Karpas-422 (cell line): ENCODE results near the gene BCAS3. TPM values are rescaled to one million over a fixed set of nuclear protein-coding genes. Genes with fewer than 3 reads are reported as not detected.

ENCODE experiments used
- DNase-seq: peaks from one replicate; pipeline ENCODE4 v3.0.0-alpha.2; 2015
- H2AFZ ChIP-seq: fragments of 200-600 bp; sonication (generic); 2 replicates; pipeline ENCODE4 v1.6.1; 2014; ENCODE audit warnings: antibody characterized with exemption, low read length, mixed read lengths
- H3K27ac ChIP-seq: fragments of 200-600 bp; sonication (generic); 2 replicates; pipeline ENCODE4 v1.5.1; 2014; ENCODE audit warnings: mild to moderate bottlenecking, low read length, moderate library complexity
- H3K27me3 ChIP-seq: fragments of 200-600 bp; sonication (generic); 2 replicates; pipeline ENCODE4 v1.6.1; 2014; ENCODE audit warnings: low read length, mixed read lengths
- H3K36me3 ChIP-seq: fragments of 200-600 bp; sonication (generic); 2 replicates; pipeline ENCODE4 v1.6.1; 2014; ENCODE audit warnings: low read length, mixed read lengths; ENCODE audit not compliant: insufficient read depth
- H3K4me1 ChIP-seq: fragments of 200-600 bp; sonication (generic); 2 replicates; pipeline ENCODE4 v1.6.1; 2014; ENCODE audit warnings: mild to moderate bottlenecking, low read length, mixed read lengths
- H3K4me2 ChIP-seq: fragments of 200-600 bp; sonication (generic); 2 replicates; pipeline ENCODE4 v1.6.1; 2014; ENCODE audit warnings: low read length, low read depth, mild to moderate bottlenecking; ENCODE audit not compliant: poor library complexity, severe bottlenecking
- H3K4me3 ChIP-seq: fragments of 200-600 bp; sonication (generic); 2 replicates; pipeline ENCODE4 v1.5.1; 2014; ENCODE audit warnings: mild to moderate bottlenecking, antibody characterized with exemption, low read length, mixed read lengths
- H3K79me2 ChIP-seq: fragments of 200-600 bp; sonication (generic); 2 replicates; pipeline ENCODE4 v1.6.1; 2014; ENCODE audit warnings: mild to moderate bottlenecking, low read length, mixed read lengths
- H3K9ac ChIP-seq: fragments of 200-600 bp; sonication (generic); 2 replicates; pipeline ENCODE4 v1.6.0; 2014; ENCODE audit warnings: low read length
- H3K9me2 ChIP-seq: fragments of 200-600 bp; sonication (generic), shearing (Covaris generic); replicated peaks from 2 replicates; pipeline ENCODE4 v1.6.0; 2014; ENCODE audit warnings: mild to moderate bottlenecking, low read length, moderate library complexity; ENCODE audit not compliant: insufficient read depth
- H3K9me3 ChIP-seq: fragments of 300-700, 200-600 bp; sonication (generic); 2 replicates; pipeline ENCODE4 v1.6.1; 2014; ENCODE audit warnings: low read length, mixed read lengths
- H4K20me1 ChIP-seq: fragments of 200-600 bp; sonication (generic); 2 replicates; pipeline ENCODE4 v1.6.1; 2014; ENCODE audit warnings: mild to moderate bottlenecking, antibody characterized with exemption, low read length, low read depth; ENCODE audit not compliant: insufficient read depth
- total RNA-seq: library from RNA; depleted of rRNA; stranded (reverse); fragments of >200 nt; shearing (Covaris generic); gene quantifications from 2 replicates; pipeline ENCODE4 v1.2.3, GENCODE V29; 2014; ENCODE audit warnings: low replicate concordance

Gene BCAS3
- total RNA-seq, 1 experiment from 2014 or later = 42.6 TPM

DNA sequence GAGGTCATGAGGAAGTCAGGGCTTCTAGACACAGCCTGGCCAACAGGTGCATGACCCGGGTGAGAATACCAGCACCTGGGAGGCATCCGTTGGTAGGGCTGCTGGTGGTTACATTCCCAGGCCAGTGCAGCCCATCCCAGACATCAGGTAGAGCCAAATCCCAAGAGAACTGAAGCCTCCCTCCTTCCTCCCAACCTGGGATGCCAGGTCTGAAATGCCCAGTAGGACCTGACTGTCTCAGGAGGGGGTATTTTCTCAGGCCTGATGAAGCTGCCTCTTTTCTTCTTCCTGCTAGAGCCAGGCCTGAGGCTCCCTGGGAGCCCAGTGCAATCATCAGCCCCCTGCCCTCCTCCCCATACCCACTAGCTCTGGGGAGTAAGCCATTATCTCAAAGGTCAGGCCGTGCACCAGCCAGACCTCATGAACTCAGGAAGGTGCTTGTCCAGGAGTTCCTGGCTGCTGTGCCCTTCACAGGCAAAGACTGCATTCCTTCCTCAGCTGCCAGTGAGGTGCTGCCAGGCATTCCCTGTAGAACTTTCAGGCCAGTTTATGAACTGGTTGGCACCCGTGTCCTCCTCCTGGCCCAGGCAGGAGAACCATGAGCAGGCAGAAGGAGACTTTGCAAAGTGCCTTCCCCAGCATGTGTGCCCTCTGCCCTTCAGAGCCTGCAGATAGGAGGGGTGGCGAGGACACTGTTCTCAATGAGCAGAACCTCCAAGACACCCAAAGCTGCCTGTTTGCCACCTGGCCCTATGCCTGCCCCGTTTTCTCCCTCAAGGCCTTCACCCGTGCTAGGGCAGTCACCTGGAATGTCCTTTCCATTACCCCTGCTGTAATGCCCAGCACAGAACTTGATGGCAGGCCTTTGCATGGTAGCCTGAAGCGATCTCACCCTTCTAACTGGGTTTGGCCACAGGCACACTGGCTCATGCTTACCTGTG is 729.6 kb downstream of the BCAS3 start:
- Histone ChIP-seq H3K4me3 (no peak overlapping the region), H3K4me1 (peaks cover 5% of the 10 kb centered on the region), H3K27ac (no peak overlapping the region), H3K4me2 (no peak overlapping the region), H3K9me3 (no peaks in the 10 kb centered on the region), H3K79me2 (no peaks in the 10 kb centered on the region), H3K9me2 (no peaks in the 10 kb centered on the region), H4K20me1 (no peaks in the 10 kb centered on the region), H3K36me3 (no peaks in the 10 kb centered on the region), H3K27me3 (no peaks in the 10 kb centered on the region), H2AFZ (no peak overlapping the region), H3K9ac (no peak overlapping the region)
- no peak for DNase-seq

DNA sequence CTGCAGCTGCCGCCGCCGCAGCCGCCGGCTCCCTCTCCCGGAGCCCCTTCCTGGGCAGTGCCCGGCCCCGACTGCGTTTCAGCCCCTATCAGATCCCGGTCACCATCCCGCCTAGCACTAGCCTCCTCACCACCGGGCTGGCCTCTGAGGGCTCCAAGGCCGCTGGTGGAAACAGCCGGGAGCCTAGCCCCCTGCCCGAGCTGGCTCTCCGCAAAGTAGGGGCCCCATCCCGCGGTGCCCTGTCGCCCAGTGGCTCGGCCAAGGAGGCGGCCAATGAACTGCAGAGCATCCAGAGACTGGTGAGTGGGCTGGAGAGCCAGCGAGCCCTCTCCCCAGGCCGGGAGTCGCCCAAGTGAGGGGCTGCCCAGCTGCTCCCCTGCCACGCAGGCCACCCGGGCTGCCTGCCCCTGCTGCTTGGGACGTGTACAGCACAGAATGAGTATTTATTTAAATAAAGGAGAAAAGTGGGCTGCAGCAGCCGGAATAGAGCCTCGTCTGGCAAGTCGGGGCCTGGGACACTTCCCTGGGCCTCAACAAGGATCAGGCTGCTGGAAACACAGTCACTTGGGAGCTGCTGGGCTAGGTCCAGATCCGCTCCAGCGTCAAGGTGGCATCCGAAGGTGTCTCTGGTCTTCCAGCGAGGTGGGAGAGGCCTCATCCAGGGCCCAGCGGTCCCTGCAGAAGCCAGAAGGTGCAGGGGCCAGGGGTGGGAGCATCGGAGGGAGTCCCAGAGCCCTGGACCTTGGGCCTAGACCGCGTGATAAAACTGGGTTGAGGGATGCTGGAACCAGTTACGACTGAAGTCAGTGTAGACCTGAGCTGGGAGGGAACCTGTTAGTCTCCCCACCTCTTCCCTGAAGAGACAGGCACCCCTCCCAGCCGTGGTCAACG is 730.7 kb downstream of the BCAS3 start:
- DNase-seq = no peak
- Histone ChIP-seq H3K4me1 (peaks cover 5% of the 10 kb centered on the region), H3K27me3 (no peaks in the 10 kb centered on the region), H3K79me2 (no peaks in the 10 kb centered on the region), H3K27ac (no peak overlapping the region), H3K9me3 (no peaks in the 10 kb centered on the region), H4K20me1 (no peaks in the 10 kb centered on the region), H3K36me3 (no peaks in the 10 kb centered on the region), H3K9ac (no peak overlapping the region), H3K4me3 (no peak overlapping the region), H3K9me2 (no peaks in the 10 kb centered on the region), H2AFZ (no peak overlapping the region), H3K4me2 (no peak overlapping the region)

DNA sequence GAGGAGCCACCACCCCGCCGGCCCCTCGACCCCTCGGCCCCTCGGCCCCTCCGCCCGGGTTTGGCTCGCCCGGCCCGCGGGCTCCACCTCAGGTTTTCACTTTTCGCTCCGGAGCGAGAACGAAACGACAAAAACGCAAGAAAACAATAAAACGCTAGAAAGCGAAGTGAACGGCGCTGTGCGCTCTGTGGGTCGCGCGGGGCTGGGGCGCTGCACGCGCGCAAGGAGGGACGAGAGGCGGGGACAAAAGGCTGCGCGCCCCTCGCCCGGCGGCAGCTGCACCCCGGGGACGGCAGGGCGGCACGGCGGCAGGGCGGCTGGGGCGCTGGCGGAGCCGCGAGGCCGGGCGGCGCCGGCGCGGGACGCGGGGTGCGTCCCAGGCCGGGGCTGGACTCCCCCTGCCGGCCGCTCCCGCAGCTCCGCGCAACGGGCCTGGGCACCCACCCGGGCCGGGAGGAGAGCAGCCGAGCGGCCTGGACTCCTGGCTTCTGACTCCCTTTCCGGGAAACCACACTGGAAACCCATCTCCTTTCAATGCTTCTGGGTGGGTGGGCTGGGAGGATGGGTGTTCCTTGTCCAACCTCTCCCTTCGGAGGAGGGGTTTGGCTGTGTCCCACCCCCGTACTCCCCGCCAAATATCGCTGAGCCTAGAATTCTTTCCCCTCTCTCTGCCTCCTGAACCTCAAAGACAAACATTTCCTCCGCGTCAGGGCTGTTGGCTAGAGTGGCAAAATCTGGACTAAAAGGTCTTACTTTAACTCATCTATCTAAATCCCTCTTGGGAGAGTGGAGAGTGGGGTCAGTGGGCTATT is 731.9 kb downstream of the BCAS3 start:
- H3K9me3 ChIP-seq = no peaks in the 10 kb centered on the region
- H3K27me3 ChIP-seq = no peaks in the 10 kb centered on the region
- no peak overlapping the region for H3K27ac ChIP-seq
- H3K4me3 ChIP-seq = peak overlapping the region; percentile 60; the same call in 1 of the 2 replicates
- H3K9ac ChIP-seq = peak overlapping the region; percentile 61
- peak overlapping the region; percentile 81 for H3K4me2 ChIP-seq
- H3K79me2 ChIP-seq = no peaks in the 10 kb centered on the region
- H3K36me3 ChIP-seq = no peaks in the 10 kb centered on the region
- no peaks in the 10 kb centered on the region for H3K9me2 ChIP-seq
- DNase-seq = peak; percentile 77
- peak overlapping the region; percentile 75; the same call in 1 of the 2 replicates for H2AFZ ChIP-seq
- H3K4me1 ChIP-seq = peaks cover 5% of the 10 kb centered on the region
- H4K20me1 ChIP-seq = no peaks in the 10 kb centered on the region

DNA sequence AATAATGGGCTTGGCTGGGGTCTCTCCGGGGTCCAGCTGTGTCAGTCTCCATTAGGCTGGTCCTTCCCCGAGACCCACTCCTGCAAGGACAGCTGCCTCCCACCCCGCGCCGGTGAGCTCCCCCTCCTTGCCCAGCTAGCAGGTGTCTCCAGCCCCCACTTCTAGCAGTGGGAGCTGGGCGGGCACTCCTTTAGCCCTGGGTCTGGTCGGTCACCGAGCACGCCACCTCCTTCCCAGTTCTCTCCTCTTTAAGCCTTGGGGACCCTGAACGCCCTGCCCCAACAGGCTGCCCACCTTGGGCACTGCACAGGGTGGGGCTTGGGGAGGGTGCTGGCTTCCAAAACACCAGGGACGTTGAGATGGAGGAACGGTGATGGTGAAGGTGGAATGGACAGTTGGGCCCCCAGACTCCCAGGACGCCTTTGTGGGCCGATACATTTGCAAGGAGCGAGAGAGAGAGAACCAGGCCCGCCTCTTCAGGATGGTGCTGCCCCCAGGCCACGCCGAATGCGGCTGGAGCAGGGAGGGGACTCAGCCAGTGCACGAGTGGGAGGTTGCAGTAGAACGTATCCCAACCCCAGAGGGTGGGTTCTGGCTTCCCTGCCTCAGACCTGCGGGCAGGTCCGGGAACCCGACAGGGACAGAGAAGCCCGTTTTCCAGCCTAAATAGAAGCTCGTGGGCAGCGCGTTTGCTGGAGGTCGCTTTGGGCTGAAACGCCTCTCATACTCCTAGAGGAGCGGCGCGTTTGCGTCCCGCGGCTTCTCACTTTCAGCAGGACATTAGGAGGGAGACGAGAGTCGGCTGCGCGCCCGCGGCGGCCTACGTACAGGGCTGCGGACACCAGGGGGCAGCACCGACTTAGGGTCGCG is 732.7 kb downstream of the BCAS3 start:
- H3K4me3 ChIP-seq = no peak overlapping the region
- H4K20me1 ChIP-seq = no peaks in the 10 kb centered on the region
- H3K79me2 ChIP-seq = no peaks in the 10 kb centered on the region
- DNase-seq = no peak
- H2AFZ ChIP-seq = no peak overlapping the region
- peaks cover 5% of the 10 kb centered on the region for H3K4me1 ChIP-seq
- H3K4me2 ChIP-seq = peak overlapping the region; percentile 29
- H3K36me3 ChIP-seq = no peaks in the 10 kb centered on the region
- no peaks in the 10 kb centered on the region for H3K9me2 ChIP-seq
- H3K9ac ChIP-seq = no peak overlapping the region
- no peaks in the 10 kb centered on the region for H3K9me3 ChIP-seq
- no peaks in the 10 kb centered on the region for H3K27me3 ChIP-seq
- no peak overlapping the region for H3K27ac ChIP-seq

DNA sequence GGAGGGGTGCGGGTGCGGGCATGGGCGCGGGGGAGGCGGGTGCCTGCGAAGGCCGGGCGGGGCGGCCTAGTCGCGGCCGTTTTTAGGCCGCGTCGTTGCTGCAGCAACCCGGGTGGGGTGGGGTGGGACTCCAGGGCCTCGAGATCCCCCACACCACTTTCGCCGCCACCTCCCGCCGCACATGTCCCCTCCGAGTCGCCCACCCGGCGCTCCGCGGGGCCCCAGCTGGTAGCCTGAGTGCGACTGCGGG is 733.3 kb downstream of the BCAS3 start:
- H3K9me2 ChIP-seq = no peaks in the 10 kb centered on the region
- peaks cover 5% of the 10 kb centered on the region for H3K4me1 ChIP-seq
- no peaks in the 10 kb centered on the region for H3K36me3 ChIP-seq
- H3K27ac ChIP-seq = no peak overlapping the region
- H2AFZ ChIP-seq = no peak overlapping the region
- no peaks in the 10 kb centered on the region for H3K79me2 ChIP-seq
- H4K20me1 ChIP-seq = no peaks in the 10 kb centered on the region
- no peak for DNase-seq
- no peak overlapping the region for H3K4me2 ChIP-seq
- H3K27me3 ChIP-seq = no peaks in the 10 kb centered on the region
- no peaks in the 10 kb centered on the region for H3K9me3 ChIP-seq
- no peak overlapping the region for H3K4me3 ChIP-seq
- H3K9ac ChIP-seq = no peak overlapping the region

DNA sequence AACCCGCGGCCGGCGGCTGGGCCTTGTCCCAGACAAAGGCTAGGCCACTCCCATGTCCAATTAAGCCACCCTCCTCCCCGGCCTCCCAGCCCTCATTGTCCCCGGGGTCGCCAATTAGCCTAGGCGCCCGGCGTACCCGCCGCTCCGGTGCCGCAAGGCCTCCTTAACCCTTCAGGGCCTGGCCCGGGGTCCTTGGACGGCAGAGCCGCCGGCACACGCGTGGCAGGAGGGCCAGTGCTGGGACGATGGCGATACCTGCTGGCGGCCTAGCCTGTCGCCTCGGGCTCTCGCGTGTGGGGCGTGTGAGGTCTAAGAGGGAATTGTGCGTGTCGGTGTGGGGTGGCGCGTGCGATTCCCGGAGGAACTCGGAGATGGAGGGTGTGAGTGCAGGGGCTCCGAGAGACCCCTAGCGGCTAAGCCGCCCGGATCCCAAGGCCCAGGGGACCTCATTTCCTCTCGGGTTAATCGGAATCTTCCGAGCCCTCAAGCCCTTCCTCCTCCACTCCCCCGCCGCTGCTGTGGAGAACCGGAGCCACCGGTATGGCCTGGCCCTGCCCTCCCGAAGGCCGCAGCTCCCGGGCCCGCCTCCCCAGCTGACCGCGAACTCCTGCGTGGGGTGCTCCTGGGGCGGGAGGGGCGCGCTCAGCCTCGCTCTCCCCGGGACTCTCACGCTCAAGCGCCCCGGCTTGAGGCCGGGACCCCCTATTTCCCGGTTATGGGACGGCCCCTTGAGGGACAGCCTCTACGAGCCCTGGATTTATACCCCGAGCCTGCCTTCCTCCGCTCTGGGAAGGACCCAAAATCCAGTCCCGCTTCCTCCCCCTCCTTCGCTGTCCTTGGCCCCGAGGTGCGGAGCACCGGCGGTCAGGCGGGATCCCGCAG is 733.9 kb downstream of the BCAS3 start:
- peaks cover 5% of the 10 kb centered on the region for H3K4me1 ChIP-seq
- no peaks in the 10 kb centered on the region for H3K9me2 ChIP-seq
- H3K9ac ChIP-seq = no peak overlapping the region
- no peak overlapping the region for H3K4me2 ChIP-seq
- H3K27ac ChIP-seq = no peak overlapping the region
- H2AFZ ChIP-seq = no peak overlapping the region
- no peaks in the 10 kb centered on the region for H3K9me3 ChIP-seq
- H3K27me3 ChIP-seq = no peaks in the 10 kb centered on the region
- no peaks in the 10 kb centered on the region for H4K20me1 ChIP-seq
- no peaks in the 10 kb centered on the region for H3K36me3 ChIP-seq
- H3K4me3 ChIP-seq = no peak overlapping the region
- DNase-seq = no peak
- H3K79me2 ChIP-seq = no peaks in the 10 kb centered on the region
